ENCODE results near the gene ATG101. TPM values are rescaled to one million over a fixed set of nuclear protein-coding genes. Genes with fewer than 3 reads are reported as not detected.

The ATG101 gene
- total and polyA plus RNA-seq, 2 donors (not counting 1 experiment from before 2014, with no cell fraction given) = 19.4 to 50.3 TPM

DNA sequence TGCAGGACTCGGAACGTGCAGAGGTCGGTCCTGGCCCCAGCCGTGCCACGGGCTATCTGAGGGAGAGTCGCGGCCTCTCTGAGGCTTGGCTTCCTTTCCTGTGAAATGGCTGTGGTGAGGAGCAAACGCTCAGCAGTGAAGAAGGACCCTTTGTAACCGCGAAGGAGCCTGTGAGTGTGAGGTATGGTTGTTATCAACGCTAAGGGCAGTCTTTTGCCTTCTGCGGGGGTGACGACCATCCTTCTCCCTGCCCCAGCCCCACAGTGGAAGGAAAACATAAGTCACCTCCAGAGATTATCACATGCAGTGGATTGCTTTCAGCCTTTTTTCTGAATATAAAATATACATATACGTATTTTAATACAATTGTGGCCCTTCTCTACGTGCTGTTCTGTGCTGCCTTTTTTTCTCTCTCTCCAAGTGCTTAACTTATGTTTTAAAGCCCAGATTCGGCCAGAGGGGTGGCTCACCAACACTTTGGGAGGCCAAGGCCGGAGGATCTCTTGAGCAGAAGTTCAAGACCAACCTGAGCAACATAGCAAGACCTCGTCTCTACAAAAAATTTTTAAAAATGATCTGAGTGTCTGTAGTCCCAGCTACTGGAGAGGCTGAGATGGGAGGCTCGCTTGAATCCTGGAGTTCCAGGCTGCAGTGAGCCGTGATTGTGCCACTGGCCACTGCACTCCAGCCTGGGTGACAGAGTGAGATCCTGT lies 45.6 kb upstream of the ATG101 start:
- peaks cover 52% of the 10 kb centered on the region for H3K4me1 Mint-ChIP-seq
- 22% methylated on average over 10 of the region's 20 CpGs for WGBS (ENCODE audit: insufficient coverage)
- no peak for DNase-seq

More for the DNA sequence above, 45.6 kb upstream of the ATG101 start:
- H3K27me3 ChIP-seq (replicated peaks in 1 of 4; ENCODE audit: control extremely low read depth in 1 of 4, control insufficient read depth in 3 of 4, insufficient read depth in 4 of 4, low read length in 3 of 4) = no peaks in the 10 kb centered on the region
- peak overlapping the region; percentile 74 for H3K9ac ChIP-seq (ENCODE audit: low read length)
- TF ChIP-seq EZH2 (IDR thresholded peaks at IDR 0.05; ENCODE audit: borderline replicate concordance, insufficient read depth, low read depth, low read length, poor library complexity, severe bottlenecking) = no peak
- TF ChIP-seq, protein P1, sequence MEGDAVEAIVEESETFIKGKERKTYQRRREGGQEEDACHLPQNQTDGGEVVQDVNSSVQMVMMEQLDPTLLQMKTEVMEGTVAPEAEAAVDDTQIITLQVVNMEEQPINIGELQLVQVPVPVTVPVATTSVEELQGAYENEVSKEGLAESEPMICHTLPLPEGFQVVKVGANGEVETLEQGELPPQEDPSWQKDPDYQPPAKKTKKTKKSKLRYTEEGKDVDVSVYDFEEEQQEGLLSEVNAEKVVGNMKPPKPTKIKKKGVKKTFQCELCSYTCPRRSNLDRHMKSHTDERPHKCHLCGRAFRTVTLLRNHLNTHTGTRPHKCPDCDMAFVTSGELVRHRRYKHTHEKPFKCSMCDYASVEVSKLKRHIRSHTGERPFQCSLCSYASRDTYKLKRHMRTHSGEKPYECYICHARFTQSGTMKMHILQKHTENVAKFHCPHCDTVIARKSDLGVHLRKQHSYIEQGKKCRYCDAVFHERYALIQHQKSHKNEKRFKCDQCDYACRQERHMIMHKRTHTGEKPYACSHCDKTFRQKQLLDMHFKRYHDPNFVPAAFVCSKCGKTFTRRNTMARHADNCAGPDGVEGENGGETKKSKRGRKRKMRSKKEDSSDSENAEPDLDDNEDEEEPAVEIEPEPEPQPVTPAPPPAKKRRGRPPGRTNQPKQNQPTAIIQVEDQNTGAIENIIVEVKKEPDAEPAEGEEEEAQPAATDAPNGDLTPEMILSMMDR (IDR thresholded peaks at IDR 0.05) = peak; percentile 68
- peak overlapping the region in 1 of 2 donors; percentile 15 for H3K27ac ChIP-seq (ENCODE audit: low read length in 2 of 2)
- CTCF ChIA-PET = interaction anchor here (1.0 to 32.6 kb wide), 15 partner anchors 8 to 134 kb away, joined by 3 to 1315 read pairs (median 11); partner anchors contain the start of genes ATG101, NR4A1, SMIM41 and TAMALIN
- Mint-ChIP-seq H3K9me3 (ENCODE audit: insufficient read depth) (no peaks in the 10 kb centered on the region), H3K4me3 (peak overlapping the region; percentile 88), H3K27me3 (no peaks in the 10 kb centered on the region), H3K27ac (no peak overlapping the region)
- H2AFZ ChIP-seq (ENCODE audit: insufficient read depth, low read depth, low read length, poor library complexity, severe bottlenecking) = peak overlapping the region; percentile 71
- no peaks in the 10 kb centered on the region for H3K36me3 ChIP-seq (replicated peaks in 1 of 2; ENCODE audit: control extremely low read depth in 1 of 2, control insufficient read depth in 1 of 2, extremely low read depth in 1 of 2, insufficient read depth in 2 of 2, low read length in 1 of 2)
- POLR2A ChIA-PET = interaction anchor here (1.0 to 4.8 kb wide), 6 partner anchors 9 to 46 kb away, joined by 3 to 28 read pairs (median 8); partner anchors contain the start of genes ATG101 and TAMALIN
- H4K20me1 ChIP-seq (ENCODE audit: control insufficient read depth, insufficient read depth, low read length, poor library complexity, severe bottlenecking) = no peaks in the 10 kb centered on the region
- intact Hi-C loops (cut with micrococcal nuclease) = loop anchor here (1.0 kb wide), 1 partner anchor 18 kb away; the partner anchor contains the start of gene TAMALIN
- H3K4me3 ChIP-seq (ENCODE audit: control extremely low read depth in 1 of 5, extremely low read depth in 1 of 5, insufficient read depth in 1 of 5, low read depth in 2 of 5, low read length in 4 of 5) = peak overlapping the region in 4 of 5 experiments; percentile 53 to 77 (median 60)
- H3K79me2 ChIP-seq (ENCODE audit: control insufficient read depth, insufficient read depth, low read length) = no peaks in the 10 kb centered on the region
- peak overlapping the region; percentile 100 for H3K4me2 ChIP-seq (replicated peaks; ENCODE audit: low read depth, low read length, poor library complexity, severe bottlenecking)
- no peak for ATAC-seq (ENCODE audit: low read depth)
- H3K9me3 ChIP-seq (ENCODE audit: control extremely low read depth in 1 of 3, control insufficient read depth in 2 of 3, insufficient read depth in 1 of 3, low read length in 2 of 3) = no peaks in the 10 kb centered on the region
- peaks cover 35 to 56% of the 10 kb centered on the region in 2 donors for H3K4me1 ChIP-seq (ENCODE audit: control insufficient read depth in 2 of 2, insufficient read depth in 2 of 2, low read length in 2 of 2)
